HG03571 (cell line): ENCODE data around the gene TMEM183A.
A peak's percentile ranks its signal among the peaks of the same experiment; 100 is the strongest.
"Not testable (repeated sequence)": the region's sequence is repeated elsewhere in the genome, so short reads cannot be mapped to it uniquely, and the experiment has no call there.

Experiments used
- ATAC-seq: cut with Tn5 transposase; IDR thresholded peaks from one replicate; pipeline ENCODE4 v1.9.1; 2021; ENCODE audit not compliant: unreplicated experiment

Gene TMEM183A

DNA sequence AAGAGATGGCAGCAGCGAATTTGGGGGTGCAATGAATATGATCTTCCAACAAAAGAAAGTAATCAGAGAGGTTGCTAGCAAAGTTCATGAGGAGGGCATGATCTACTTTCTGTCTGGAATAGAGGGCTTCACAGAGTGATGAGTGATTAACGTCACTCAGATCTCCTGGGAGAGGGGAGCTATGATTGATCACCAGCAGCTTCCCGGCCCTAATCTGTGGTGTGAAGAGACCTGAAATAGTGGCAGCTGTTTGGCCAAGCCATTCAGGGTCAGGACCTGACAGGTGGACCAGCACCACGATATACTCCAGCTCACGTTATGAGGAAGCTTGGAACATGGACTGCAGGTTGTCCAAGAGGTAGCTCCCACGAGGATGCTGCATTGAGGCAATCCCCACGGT lies 19.9 kb upstream of the TMEM183A start:
- no peak for ATAC-seq

GRCh38 chr1:202987922-202988583 lies 19.1 kb upstream of the TMEM183A start:
- no peak for ATAC-seq

DNA sequence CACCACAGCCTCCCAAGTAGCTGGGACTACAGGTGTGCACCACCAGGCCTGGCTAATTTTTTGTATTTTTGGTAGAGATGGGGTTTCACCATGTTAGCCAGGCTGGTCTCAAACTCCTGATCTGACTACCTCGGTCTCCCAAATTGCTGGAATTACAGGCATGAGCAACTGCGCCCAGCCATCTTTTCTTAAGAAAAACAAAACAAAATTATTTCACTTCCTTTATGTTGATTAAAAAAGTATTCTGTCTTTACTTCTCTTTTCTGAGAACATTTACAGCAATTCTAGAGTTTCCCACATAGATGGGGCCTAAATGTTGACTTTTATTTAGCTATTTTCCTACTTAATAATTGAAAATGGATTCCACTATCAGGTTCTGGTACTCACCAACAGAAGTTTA lies 17.3 kb upstream of the TMEM183A start:
- no peak for ATAC-seq

GRCh38 chr1:202991112-202991511 lies 16.1 kb upstream of the TMEM183A start:
- no peak for ATAC-seq

DNA sequence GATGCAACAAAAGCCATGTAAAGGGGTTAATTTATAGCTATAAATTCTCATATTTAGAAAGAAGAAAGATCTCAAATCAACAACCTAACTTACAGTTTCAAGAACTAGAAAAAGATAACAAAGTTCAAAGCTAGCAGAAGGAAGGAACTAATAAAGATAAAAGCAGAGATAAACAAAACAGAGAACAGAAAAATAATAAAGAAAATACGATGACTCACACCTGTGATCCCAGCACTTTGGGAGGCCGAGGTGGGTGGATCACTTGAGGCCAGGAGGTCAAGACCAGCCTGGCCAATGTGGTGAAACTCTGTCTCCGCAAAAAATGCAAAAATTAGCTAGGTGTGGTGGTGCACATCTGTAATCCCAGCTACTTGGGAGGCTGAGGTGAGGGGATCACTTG lies 12.4 kb upstream of the TMEM183A start:
- ATAC-seq = no peak

- ATAC-seq = no peak
Observed at GRCh38 chr1:202998836-202999750, 8.1 kb upstream of the TMEM183A start.

GRCh38 chr1:203000217-203000944 lies 6.8 kb upstream of the TMEM183A start:
- ATAC-seq = no peak

- no peak for ATAC-seq
Observed at GRCh38 chr1:203001986-203002385, 5.2 kb upstream of the TMEM183A start.

DNA sequence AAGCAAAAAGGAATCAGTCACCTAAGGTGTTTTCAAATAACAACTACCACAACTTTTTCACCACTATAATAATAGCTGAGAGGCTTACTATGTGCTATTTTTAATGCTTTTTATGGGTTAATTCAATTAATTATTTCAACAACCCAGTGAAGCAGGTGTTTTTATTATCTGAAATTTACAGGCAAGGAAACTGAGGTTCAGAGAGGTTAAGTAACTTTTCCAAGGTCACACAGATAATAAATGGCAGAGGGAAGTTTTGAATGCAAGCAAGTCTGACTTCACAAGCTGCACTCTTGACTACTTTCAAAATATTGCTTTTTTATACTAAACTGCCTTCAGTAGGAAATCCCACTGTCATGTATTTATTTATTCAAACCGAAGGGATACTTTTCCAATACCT lies 4.2 kb upstream of the TMEM183A start:
- ATAC-seq = no peak

DNA sequence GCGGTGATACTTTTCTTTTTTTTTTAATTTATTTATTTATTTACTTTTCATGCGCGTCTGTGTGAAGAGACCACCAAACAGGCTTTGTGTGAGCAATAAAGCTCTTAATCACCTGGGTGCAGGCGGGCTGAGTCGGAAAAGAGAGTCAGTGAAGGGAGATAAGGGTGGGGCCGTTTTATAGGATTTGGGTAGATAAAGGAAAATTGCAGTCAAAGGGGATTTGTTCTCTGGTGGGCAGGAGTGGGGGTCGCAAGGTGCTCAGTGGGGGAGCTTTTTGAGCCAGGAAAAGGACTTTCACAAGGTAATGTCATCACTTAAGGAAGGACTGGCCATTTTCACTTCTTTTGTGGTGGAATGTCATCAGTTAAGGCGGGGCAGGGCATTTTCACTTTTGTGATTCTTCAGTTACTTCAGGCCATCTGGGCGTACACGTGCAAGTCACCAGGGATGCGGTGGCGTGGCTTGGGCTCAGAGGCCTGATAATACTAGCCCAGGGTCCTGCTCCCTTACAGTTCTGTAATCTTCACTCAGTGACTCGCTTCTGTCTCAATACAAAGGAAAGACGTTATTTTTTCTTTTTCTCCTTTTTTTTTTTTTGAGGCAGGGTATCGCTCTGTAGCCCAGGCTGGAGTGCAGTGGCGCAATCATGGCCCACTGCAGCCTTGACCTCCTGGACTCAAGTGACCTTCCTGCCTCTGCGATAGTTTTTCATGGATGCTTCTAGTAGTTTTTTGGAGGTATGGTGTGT lies 1.6 kb upstream of the TMEM183A start:
- ATAC-seq = not testable (repeated sequence)

- no peak for ATAC-seq
Observed at GRCh38 chr1:203009185-203009584, 2.0 kb downstream of the TMEM183A start.

DNA sequence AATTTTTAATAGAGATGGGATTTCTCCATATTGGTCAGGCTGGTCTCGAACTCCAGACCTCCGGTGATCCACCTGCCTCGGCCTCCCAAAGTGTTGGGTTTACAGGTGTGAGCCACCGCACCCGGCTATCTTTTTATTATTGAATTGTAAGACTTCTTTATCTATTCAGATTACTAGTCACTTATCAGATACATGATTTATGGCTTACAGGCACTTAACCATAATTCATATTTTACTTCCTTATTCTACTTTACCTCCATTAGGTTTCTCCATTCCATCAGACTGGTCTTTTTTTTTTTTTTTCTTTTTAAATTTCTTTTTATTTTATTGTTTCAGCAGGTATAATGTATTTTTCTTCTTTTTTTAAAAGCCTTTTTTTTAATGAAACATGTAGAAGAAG lies 4.4 kb downstream of the TMEM183A start:
- no peak for ATAC-seq

DNA sequence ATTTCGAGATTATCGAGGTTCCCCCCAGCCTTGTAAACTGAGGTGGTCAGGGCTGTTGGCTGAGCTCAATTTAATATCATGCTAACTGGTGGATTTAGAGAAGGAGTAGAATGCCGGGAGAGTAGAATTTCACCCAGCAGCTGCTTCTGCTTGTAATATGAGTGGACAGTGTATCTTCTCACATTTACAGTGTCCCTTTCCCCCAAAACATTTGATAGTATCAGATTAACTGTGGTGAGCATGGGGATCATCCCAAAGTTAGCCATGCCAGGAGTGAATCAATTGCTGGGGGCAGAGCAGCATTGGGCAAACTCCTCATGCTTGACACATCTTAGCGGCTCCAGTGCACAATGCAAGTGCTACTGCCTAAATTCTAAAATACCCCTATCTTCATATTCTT lies 9.9 kb downstream of the TMEM183A start:
- no peak for ATAC-seq

GRCh38 chr1:203017692-203018091 lies 10.5 kb downstream of the TMEM183A start:
- ATAC-seq = no peak

DNA sequence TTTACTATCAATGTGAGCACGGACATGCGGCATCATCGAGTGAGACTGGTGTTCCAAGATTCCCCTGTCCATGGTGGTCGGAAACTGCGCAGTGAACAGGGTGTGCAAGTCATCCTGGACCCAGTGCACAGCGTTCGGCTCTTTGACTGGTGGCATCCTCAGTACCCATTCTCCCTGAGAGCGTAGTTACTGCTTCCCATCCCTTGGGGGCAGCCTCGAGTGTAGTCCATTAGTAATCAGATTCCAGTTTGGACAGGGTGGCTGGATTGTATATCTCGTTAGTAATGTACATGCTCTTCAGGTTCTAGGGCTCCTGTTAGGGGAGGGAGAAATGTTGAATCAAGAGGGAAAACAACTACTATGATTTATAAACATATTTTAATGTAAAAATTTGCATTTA lies 15.7 kb downstream of the TMEM183A start:
- not testable (repeated sequence) for ATAC-seq

DNA sequence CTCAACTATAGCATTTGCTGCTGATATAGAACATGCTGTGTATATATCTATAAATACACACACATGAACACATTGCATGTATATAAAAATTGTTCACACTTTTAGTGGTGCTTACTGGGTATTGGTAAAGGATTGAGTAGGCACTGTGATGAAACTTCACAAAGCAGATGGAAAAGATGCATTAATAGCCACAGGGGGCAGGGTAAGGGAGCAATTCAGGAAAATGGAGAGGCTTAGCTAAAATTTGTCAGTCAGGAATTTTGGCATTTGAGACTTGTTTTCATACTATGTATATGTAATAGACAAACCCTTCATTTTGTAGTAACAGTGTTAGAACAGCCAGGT lies 18.5 kb downstream of the TMEM183A start:
- no peak for ATAC-seq

GRCh38 chr1:203026031-203026665 lies 19.0 kb downstream of the TMEM183A start, which contains the start of gene PPFIA4:
Gene PPFIA4 (plus strand): TSS chr1:203026491. CDS start chr1:203039009, 12,518 bp downstream.
- ATAC-seq = peak; percentile 84

DNA sequence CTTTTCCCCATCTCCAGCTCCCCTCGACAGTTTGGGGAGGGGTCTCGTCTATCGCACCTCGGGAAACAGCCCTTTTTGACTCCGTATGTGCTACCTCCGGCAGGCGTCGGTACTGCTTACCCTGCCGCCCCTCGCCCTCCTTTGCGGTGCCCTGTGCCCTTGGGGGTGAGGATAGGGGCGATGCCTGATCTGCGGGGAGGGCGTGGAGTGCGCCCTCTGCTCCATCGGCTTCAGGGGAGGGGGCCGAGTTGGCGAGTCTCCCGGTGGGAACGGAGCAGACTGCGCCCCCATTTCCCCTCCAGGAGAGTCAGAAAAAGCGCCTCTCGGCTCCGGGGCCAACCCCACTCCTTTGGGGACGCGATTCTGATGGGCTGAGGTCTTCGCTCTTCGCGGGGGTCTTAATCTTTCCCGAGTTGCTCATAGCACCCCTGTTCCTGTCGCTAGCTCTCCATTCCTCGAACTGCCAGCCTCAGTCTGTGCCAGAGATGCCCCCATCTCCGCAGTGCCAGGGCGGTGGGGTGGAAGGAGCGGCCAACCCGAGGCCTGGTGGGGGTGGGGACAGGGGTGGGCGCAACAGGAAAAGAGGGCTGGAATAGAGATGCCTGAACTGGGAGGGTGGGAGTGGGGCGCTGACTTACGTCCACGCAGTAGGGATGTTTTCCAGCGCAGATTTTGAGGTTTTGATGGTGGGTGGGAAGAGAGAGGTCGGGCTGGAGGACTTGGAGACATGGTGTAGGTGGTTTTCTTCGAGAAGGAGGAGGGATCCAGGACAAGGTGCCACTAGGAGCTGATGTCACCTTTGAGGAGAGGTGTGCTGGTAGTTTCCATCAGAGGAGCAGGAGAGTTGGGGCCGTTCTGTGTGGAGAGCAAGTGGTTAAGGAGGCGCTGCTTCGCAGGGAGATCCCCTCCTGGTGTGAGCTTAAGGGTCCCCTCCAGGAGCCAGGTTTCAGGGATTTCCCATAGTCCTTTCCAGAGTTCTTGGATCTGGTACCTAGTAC lies 19.8 kb downstream of the TMEM183A start:
- ATAC-seq = peak; percentile 11

- no peak for ATAC-seq
Observed at GRCh38 chr1:203028067-203028783, 21.1 kb downstream of the TMEM183A start.
